Vagina (tissue), 2 donors: ENCODE measurements around the gene SRCIN1.

Experiments
- POLR2A ChIP-seq, 2 donors: fragments of 450-650 bp; IDR thresholded peaks; one replicate each; pipeline ENCODE4 v1.6.1; 2017; ENCODE audit warnings: antibody characterized with exemption in 2 of 2, mild to moderate bottlenecking in 2 of 2, moderate library complexity in 2 of 2
- TF ChIP-seq, protein P1 (sequence below), 3 experiments: fragments of 450-650 bp in 2 of 3; fragments of 200-600 bp in 1 of 3; sonication (generic) in 1 of 3; IDR thresholded peaks; one replicate each; pipeline ENCODE4 v1.5.1; 2017 to 2019; ENCODE audit warnings: antibody characterized with exemption in 3 of 3, mild to moderate bottlenecking in 2 of 3, moderate library complexity in 2 of 3

DNA sequence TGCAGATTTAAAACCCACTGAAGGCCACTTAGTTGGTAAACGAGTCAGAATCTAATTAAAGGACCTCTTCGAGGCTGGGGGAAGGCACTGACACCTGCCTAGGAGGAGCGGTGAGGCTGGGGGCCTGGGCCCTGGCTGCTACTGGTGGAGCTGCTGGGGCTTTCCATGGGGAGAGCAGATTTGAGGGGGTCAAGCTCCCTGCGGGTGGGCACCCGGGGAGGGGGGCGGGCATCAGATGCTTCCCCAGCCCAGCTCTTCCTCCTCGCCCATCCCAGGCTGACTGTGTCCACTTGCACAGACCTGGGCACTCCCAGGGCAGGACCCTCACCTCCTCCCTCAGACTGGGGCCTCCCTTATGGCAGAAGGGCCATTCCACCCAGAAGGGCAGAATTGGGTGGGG is 19.0 kb downstream of the SRCIN1 start:
- TF ChIP-seq, protein P1, sequence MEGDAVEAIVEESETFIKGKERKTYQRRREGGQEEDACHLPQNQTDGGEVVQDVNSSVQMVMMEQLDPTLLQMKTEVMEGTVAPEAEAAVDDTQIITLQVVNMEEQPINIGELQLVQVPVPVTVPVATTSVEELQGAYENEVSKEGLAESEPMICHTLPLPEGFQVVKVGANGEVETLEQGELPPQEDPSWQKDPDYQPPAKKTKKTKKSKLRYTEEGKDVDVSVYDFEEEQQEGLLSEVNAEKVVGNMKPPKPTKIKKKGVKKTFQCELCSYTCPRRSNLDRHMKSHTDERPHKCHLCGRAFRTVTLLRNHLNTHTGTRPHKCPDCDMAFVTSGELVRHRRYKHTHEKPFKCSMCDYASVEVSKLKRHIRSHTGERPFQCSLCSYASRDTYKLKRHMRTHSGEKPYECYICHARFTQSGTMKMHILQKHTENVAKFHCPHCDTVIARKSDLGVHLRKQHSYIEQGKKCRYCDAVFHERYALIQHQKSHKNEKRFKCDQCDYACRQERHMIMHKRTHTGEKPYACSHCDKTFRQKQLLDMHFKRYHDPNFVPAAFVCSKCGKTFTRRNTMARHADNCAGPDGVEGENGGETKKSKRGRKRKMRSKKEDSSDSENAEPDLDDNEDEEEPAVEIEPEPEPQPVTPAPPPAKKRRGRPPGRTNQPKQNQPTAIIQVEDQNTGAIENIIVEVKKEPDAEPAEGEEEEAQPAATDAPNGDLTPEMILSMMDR (IDR thresholded peaks at IDR 0.05), result no peak
- TF ChIP-seq POLR2A (IDR thresholded peaks at IDR 0.05), result no peak
